HepG2 (cell line): ENCODE data around the gene TPX2. TPM values are rescaled to one million over a fixed set of nuclear protein-coding genes. Genes with fewer than 3 reads are reported as not detected.
A peak's percentile ranks its signal among the peaks of the same experiment; 100 is the strongest.

Source experiments
- ATAC-seq: fragments of 200-7000 bp; cut with Tn5 transposase; 3 replicates; pipeline ENCODE4 v1.9.1; 2020; ENCODE audit warnings: mild to moderate bottlenecking, moderate library complexity
- BruUV-seq: library from RNA; stranded (reverse); fragments of 400-500 nt; replicated peaks from 2 replicates; lab custom pipeline; 2021; lab: Mats Ljungman, UMichigan
- CTCF ChIA-PET: fragments of 300-600 bp; formaldehyde crosslinking; extraction: SDS; loops from one replicate; lab custom pipeline; 2021; ENCODE audit warnings: low total read pairs, inconsistent platforms, low intra/inter-chr PET ratio; lab: Yijun Ruan, JAX
- POLR2A ChIA-PET: fragments of 350-600 bp; sonication (Branson Sonifier 250); formaldehyde crosslinking; loops from one replicate; lab custom pipeline; 2020; ENCODE audit warnings: antibody characterized with exemption, inconsistent platforms; lab: Yijun Ruan, JAX
- DNase-seq: peaks from one replicate; pipeline ENCODE4 v3.0.0-alpha.2; 2015; ENCODE audit warnings: low spot score
- FAIRE-seq: peaks from 3 replicates; lab custom pipeline; 2011; peaks lifted over from hg19 to GRCh38; lab: Jason Lieb, UNC
- H2AFZ ChIP-seq: one replicate; pipeline ENCODE4 v1.6.1; 2011; ENCODE audit warnings: low read length, inconsistent platforms
- H3K27ac ChIP-seq: fragments of 300-600 bp; 3 replicates; pipeline ENCODE4 v1.8.0; 2011; ENCODE audit warnings: mixed run types, mild to moderate bottlenecking, mixed read lengths, low read length, inconsistent platforms; ENCODE audit not compliant: insufficient read depth; ENCODE audit errors: extremely low read length
- H3K27me3 ChIP-seq, 2 experiments: fragments of 200-600 bp in 1 of 2; 2 replicates in 1 of 2; 3 replicates in 1 of 2; pipeline versions ENCODE4 v1.6.0 to v1.8.0; 2011; ENCODE audit warnings: low read length in 2 of 2, mild to moderate bottlenecking in 2 of 2, moderate library complexity in 2 of 2, inconsistent platforms in 1 of 2; ENCODE audit not compliant: insufficient read depth in 2 of 2, control insufficient read depth in 1 of 2
- H3K36me3 ChIP-seq, 2 experiments: fragments of 200-600 bp in 1 of 2; replicated peaks in 1 of 2; 2 replicates in 1 of 2; 3 replicates in 1 of 2; pipeline versions ENCODE4 v1.5.1 to v1.8.0; 2011; ENCODE audit warnings: low read length in 2 of 2, inconsistent platforms in 1 of 2; ENCODE audit not compliant: insufficient read depth in 2 of 2, control insufficient read depth in 1 of 2
- H3K4me1 ChIP-seq: 2 replicates; pipeline ENCODE4 v1.5.1; 2012; ENCODE audit warnings: low read length, inconsistent platforms; ENCODE audit not compliant: insufficient read depth
- H3K4me2 ChIP-seq: 2 replicates; pipeline ENCODE4 v1.6.0; 2011; ENCODE audit warnings: low read depth, low read length, inconsistent platforms
- H3K4me3 ChIP-seq, 3 experiments: fragments of 200-600 bp in 1 of 3; sonication (generic), shearing (Covaris generic) in 1 of 3; replicated peaks in 1 of 3; 2 replicates each; pipeline ENCODE4 v1.5.1; 2011 to 2016; ENCODE audit warnings: low read length in 3 of 3, inconsistent platforms in 2 of 3, low read depth in 2 of 3, mild to moderate bottlenecking in 2 of 3, control low read depth in 1 of 3, mixed read lengths in 1 of 3; ENCODE audit not compliant: insufficient read depth in 1 of 3
- H3K79me2 ChIP-seq: one replicate; pipeline ENCODE4 v1.6.1; 2011; ENCODE audit warnings: low read length, inconsistent platforms; ENCODE audit not compliant: insufficient read depth
- H3K9ac ChIP-seq: 2 replicates; pipeline ENCODE4 v1.6.0; 2011; ENCODE audit warnings: mild to moderate bottlenecking, low read depth, low read length, inconsistent platforms; ENCODE audit not compliant: insufficient read depth
- H3K9me3 ChIP-seq: 2 replicates; pipeline ENCODE4 v1.5.1; 2012; ENCODE audit warnings: mild to moderate bottlenecking, low read length
- H4K20me1 ChIP-seq: 2 replicates; pipeline ENCODE4 v1.6.0; 2011; ENCODE audit warnings: inconsistent platforms, mild to moderate bottlenecking, low read length, moderate library complexity; ENCODE audit not compliant: insufficient read depth
- ATF7-NPFF ChIP-seq: sonication (generic); formaldehyde crosslinking; IDR thresholded peaks from 2 replicates; pipeline ENCODE4 v1.8.1; 2023; ENCODE audit warnings: mild to moderate bottlenecking, low read depth, missing genetic modification reagents, moderate library complexity
- BHLHE40 ChIP-seq: IDR thresholded peaks from 2 replicates; pipeline ENCODE4 v1.6.1; 2011; ENCODE audit warnings: low read length, improper control_type of control experiment
- GLMP ChIP-seq: sonication (generic); formaldehyde crosslinking; IDR thresholded peaks from 2 replicates; pipeline ENCODE4 v1.9.0; 2021; ENCODE audit warnings: missing genetic modification reagents, mild to moderate bottlenecking, borderline replicate concordance
- MTA3 ChIP-seq: sonication (generic); formaldehyde crosslinking; IDR thresholded peaks from 2 replicates; pipeline ENCODE4 v1.4.0; 2020; ENCODE audit warnings: missing genetic modification reagents
- SP140L ChIP-seq: sonication (generic); formaldehyde crosslinking; IDR thresholded peaks from 2 replicates; pipeline ENCODE4 v1.4.0; 2020; ENCODE audit warnings: missing genetic modification reagents, borderline replicate concordance
- TAF1 ChIP-seq: sonication (generic); formaldehyde crosslinking; IDR thresholded peaks from 2 replicates; pipeline ENCODE4 v1.4.0; 2020; ENCODE audit warnings: missing genetic modification reagents
- ZBTB39 ChIP-seq: sonication (generic); formaldehyde crosslinking; IDR thresholded peaks from 2 replicates; pipeline ENCODE4 v1.5.0; 2020; ENCODE audit warnings: missing genetic modification reagents
- ZNF550 ChIP-seq: sonication (generic); formaldehyde crosslinking; IDR thresholded peaks from 2 replicates; pipeline ENCODE4 v1.4.0; 2020; ENCODE audit warnings: mild to moderate bottlenecking, missing genetic modification reagents, borderline replicate concordance
- ZNF563 ChIP-seq: sonication (generic); formaldehyde crosslinking; IDR thresholded peaks from 2 replicates; pipeline ENCODE4 v1.8.0; 2022; ENCODE audit warnings: mild to moderate bottlenecking, moderate library complexity, missing genetic modification reagents
- ZNF572 ChIP-seq: sonication (generic); formaldehyde crosslinking; IDR thresholded peaks from 2 replicates; pipeline ENCODE4 v1.5.1; 2020; ENCODE audit warnings: mild to moderate bottlenecking, missing genetic modification reagents
- ZNF580 ChIP-seq: IDR thresholded peaks from 2 replicates; pipeline ENCODE4 v1.6.1; 2016; ENCODE audit warnings: low read depth, borderline replicate concordance
- ZNF687 ChIP-seq: sonication (generic); formaldehyde crosslinking; IDR thresholded peaks from 2 replicates; pipeline ENCODE4 v1.5.1; 2020; ENCODE audit warnings: mild to moderate bottlenecking, missing genetic modification reagents, moderate library complexity
- ZNF768 ChIP-seq: sonication (generic); formaldehyde crosslinking; IDR thresholded peaks from 2 replicates; pipeline ENCODE4 v1.4.0; 2020; ENCODE audit warnings: missing genetic modification reagents
- ZNF777 ChIP-seq: sonication (generic); formaldehyde crosslinking; IDR thresholded peaks from 2 replicates; pipeline ENCODE4 v1.4.0; 2020; ENCODE audit warnings: missing genetic modification reagents
- ZZZ3 ChIP-seq: sonication (generic); formaldehyde crosslinking; IDR thresholded peaks from 2 replicates; pipeline ENCODE4 v1.4.0; 2020; ENCODE audit warnings: missing genetic modification reagents, mild to moderate bottlenecking, borderline replicate concordance
- WGBS: methylation state at CpG from one replicate; pipeline ENCODE4 v1.1.6; 2017; ENCODE audit warnings: low lambda C conversion rate; 5-methylcytosine and 5-hydroxymethylcytosine counted together
- in situ Hi-C: cut with HindIII; loops from 2 replicates; pipeline ENCODE4 v1.10.0; 2017; ENCODE audit warnings: low pct_unique_long_range_greater_than_20kb; ENCODE audit not compliant: extremely low pct_ligation_motif_present
- intact Hi-C: fragments of 100-400 bp; cut with micrococcal nuclease; formaldehyde crosslinking; loops from one replicate; pipeline ENCODE4 v1.10.0; 2022; ENCODE audit not compliant: unreplicated experiment
- polyA plus RNA-seq, 8 experiments: library from polyadenylated mRNA; depleted of rRNA in 3 of 8; stranded (reverse) in 7 of 8; unstranded in 1 of 8; fragments of >200 nt; fragmentation: Illumina TruSeq in 4 of 8; extraction: Trizol in 4 of 8; gene quantifications; 2 replicates each; pipeline versions ENCODE4 v1.2.1 to v1.2.3, GENCODE V29; 2011 to 2016; ENCODE audit warnings: low read depth in 4 of 8, missing spikeins in 1 of 8, mixed read lengths in 1 of 8; ENCODE audit not compliant: insufficient read depth in 1 of 8
- total RNA-seq, 5 experiments: library from RNA; depleted of rRNA; stranded (reverse); fragments of >200 nt; fragmentation: Illumina TruSeq; extraction: Trizol; gene quantifications; 2 replicates each; pipeline ENCODE4 v1.2.3, GENCODE V29; 2016; ENCODE audit warnings: low read depth in 1 of 5

TPX2 gene
- total and polyA plus RNA-seq, 2 of the 13 experiments (the other 11 are each of a cell fraction or from before 2014, with no cell fraction given) = 34.3 to 124 TPM

GRCh38 chr20:31849306-31849930 is 110.3 kb downstream of the TPX2 start:
- ChIA-PET POLR2A (no interaction called here), CTCF (no interaction called here)
- BruUV-seq = no TSS peak
- H3K4me1 ChIP-seq = no peaks in the 10 kb centered on the region
- WGBS = 24% methylated on average over 40 of the region's 45 CpGs
- in situ Hi-C loops = no loop called here
- H3K4me2 ChIP-seq = no peak overlapping the region
- H3K79me2 ChIP-seq = no peaks in the 10 kb centered on the region
- FAIRE-seq (no peak), ATAC-seq (peak; percentile 6; the same call in 1 of the 3 replicates), DNase-seq (no peak)
- no peak overlapping the region for H2AFZ ChIP-seq
- peaks cover 25 to 61% of the 10 kb centered on the region in 2 experiments for H3K27me3 ChIP-seq
- H4K20me1 ChIP-seq = no peaks in the 10 kb centered on the region
- H3K9ac ChIP-seq = no peak overlapping the region
- H3K4me3 ChIP-seq = no peak overlapping the region
- no peaks in the 10 kb centered on the region for H3K9me3 ChIP-seq
- no peaks in the 10 kb centered on the region for H3K36me3 ChIP-seq
- H3K27ac ChIP-seq = no peak overlapping the region
- intact Hi-C loops = no loop called here
- 0 out of 2 replicates have a peak, but pooled peaks have one; percentile 19 for TF ChIP-seq BHLHE40
- no peak for TF ChIP-seq GLMP (CRISPR knock-in tag)
- no peak for TF ChIP-seq ZZZ3 (CRISPR knock-in tag)
- peak; percentile 34; the same call in 1 of the 2 replicates for TF ChIP-seq ATF7-NPFF (CRISPR knock-in tag)
- 0 out of 2 replicates have a peak, but pooled peaks have one; percentile 3 for TF ChIP-seq TAF1
- peak; percentile 39; the same call in 1 of the 2 replicates for TF ChIP-seq ZNF687
- TF ChIP-seq ZBTB39 = no peak
- no peak for TF ChIP-seq ZNF580 (CRISPR knock-in tag)
- no peak for TF ChIP-seq ZNF563
- TF ChIP-seq SP140L (CRISPR knock-in tag) = no peak
- TF ChIP-seq ZNF550 (CRISPR knock-in tag) = no peak
- TF ChIP-seq MTA3 (CRISPR knock-in tag) = no peak
- no peak for TF ChIP-seq ZNF777 (CRISPR knock-in tag)
- no peak for TF ChIP-seq ZNF572 (CRISPR knock-in tag)
- peak; percentile 23; the same call in 1 of the 2 replicates for TF ChIP-seq ZNF768
